ENCODE measurements around the gene BEND3. TPM values are rescaled to one million over a fixed set of nuclear protein-coding genes. Genes with fewer than 3 reads are reported as not detected.
A peak's percentile ranks its signal among the peaks of the same experiment; 100 is the strongest.

The BEND3 gene
- total and polyA plus RNA-seq, 2 experiments from 2014 or later: 9.2 to 33.7 TPM

GRCh38 chr6:107114213-107114925, 946 bp downstream of the BEND3 start:
- Mint-ChIP-seq H3K9me3 (no peaks in the 10 kb centered on the region; the same call in 2 of the 3 replicates), H3K27me3 (ENCODE audit: insufficient read depth, low read depth, poor library complexity) (peaks cover 19% of the 10 kb centered on the region), H3K36me3 (ENCODE audit: low read depth) (peaks cover 36% of the 10 kb centered on the region), H3K27ac (peak overlapping the region; percentile 97), H3K4me3 (peak overlapping the region; percentile 90), H3K4me1 (peaks cover 44% of the 10 kb centered on the region)
- H3F3A ChIP-seq (replicated peaks; ENCODE audit: low read depth): peaks cover 5% of the 10 kb centered on the region; the same call in 1 of the 2 replicates
- no peaks in the 10 kb centered on the region for H3K36me3 ChIP-seq (ENCODE audit: insufficient read depth)
- no peaks in the 10 kb centered on the region for H4K20me1 ChIP-seq (replicated peaks; ENCODE audit: insufficient read depth)
- TF ChIP-seq, protein P1, sequence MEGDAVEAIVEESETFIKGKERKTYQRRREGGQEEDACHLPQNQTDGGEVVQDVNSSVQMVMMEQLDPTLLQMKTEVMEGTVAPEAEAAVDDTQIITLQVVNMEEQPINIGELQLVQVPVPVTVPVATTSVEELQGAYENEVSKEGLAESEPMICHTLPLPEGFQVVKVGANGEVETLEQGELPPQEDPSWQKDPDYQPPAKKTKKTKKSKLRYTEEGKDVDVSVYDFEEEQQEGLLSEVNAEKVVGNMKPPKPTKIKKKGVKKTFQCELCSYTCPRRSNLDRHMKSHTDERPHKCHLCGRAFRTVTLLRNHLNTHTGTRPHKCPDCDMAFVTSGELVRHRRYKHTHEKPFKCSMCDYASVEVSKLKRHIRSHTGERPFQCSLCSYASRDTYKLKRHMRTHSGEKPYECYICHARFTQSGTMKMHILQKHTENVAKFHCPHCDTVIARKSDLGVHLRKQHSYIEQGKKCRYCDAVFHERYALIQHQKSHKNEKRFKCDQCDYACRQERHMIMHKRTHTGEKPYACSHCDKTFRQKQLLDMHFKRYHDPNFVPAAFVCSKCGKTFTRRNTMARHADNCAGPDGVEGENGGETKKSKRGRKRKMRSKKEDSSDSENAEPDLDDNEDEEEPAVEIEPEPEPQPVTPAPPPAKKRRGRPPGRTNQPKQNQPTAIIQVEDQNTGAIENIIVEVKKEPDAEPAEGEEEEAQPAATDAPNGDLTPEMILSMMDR (conservative IDR thresholded peaks at IDR 0.05; ENCODE audit: low read depth in 2 of 2): peak; percentile 61 to 74
- no peak; the same call in 1 of the 2 replicates for TF ChIP-seq POLR2AphosphoS5 (IDR thresholded peaks at IDR 0.05; ENCODE audit: low read depth)
- H3K4me2 ChIP-seq: peak overlapping the region; percentile 80
- DNase-seq (ENCODE audit: low spot score): peak; percentile 82
- no peaks in the 10 kb centered on the region for H3K27me3 ChIP-seq (ENCODE audit: insufficient read depth)
- no peaks in the 10 kb centered on the region for H3K9me2 ChIP-seq (ENCODE audit: insufficient read depth)
- peak overlapping the region; percentile 60 for H3K4me3 ChIP-seq
- ATAC-seq: peak; percentile 25
- H3K27ac ChIP-seq (ENCODE audit: low read depth): peak overlapping the region; percentile 85
- H3K79me2 ChIP-seq (replicated peaks; ENCODE audit: insufficient read depth): peaks cover 47% of the 10 kb centered on the region
- no peak overlapping the region for H2AFZ ChIP-seq
- peaks cover 25% of the 10 kb centered on the region for H3K4me1 ChIP-seq (ENCODE audit: insufficient read depth)

DNA sequence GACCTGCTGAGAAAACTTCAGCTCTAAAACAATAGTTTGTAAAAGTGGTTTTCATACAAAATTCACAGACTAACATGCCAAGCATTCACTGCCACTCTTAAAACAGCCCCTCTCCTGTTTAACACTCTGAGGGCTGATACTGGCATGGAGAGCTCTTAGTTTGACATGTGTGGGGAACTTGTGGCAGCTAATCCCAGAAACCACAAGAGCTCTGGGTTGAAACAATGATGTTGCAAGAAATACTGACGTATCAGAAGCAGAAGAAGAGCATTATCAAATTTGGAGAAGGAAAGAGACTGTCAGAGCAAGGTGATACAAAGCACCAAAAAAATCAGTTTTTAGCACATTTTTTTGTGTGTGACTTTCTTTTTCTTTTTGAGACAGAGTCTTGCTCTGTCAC, 5.1 kb downstream of the BEND3 start:
- Mint-ChIP-seq H3K36me3 (ENCODE audit: low read depth) (peaks cover 44% of the 10 kb centered on the region), H3K27me3 (ENCODE audit: insufficient read depth, low read depth, poor library complexity) (peaks cover 17% of the 10 kb centered on the region), H3K9me3 (no peaks in the 10 kb centered on the region; the same call in 2 of the 3 replicates), H3K4me1 (peaks cover 50% of the 10 kb centered on the region), H3K4me3 (no peak overlapping the region), H3K27ac (peak overlapping the region; percentile 61)
- H3K9me2 ChIP-seq (ENCODE audit: insufficient read depth): no peaks in the 10 kb centered on the region
- ATAC-seq (no peak), DNase-seq (ENCODE audit: low spot score) (no peak)
- TF ChIP-seq ZNF462 (CRISPR knock-in tag; IDR thresholded peaks at IDR 0.05) (no peak), POLR2AphosphoS5 (IDR thresholded peaks at IDR 0.05; ENCODE audit: low read depth) (no peak)
- 0 out of 2 replicates have a peak overlapping the region, but pooled peaks have one; percentile 95 for H3K27ac ChIP-seq (ENCODE audit: low read depth)
- no peak overlapping the region for H2AFZ ChIP-seq
- no peaks in the 10 kb centered on the region; the same call in 1 of the 2 replicates for H3K36me3 ChIP-seq (ENCODE audit: insufficient read depth)
- H3K4me3 ChIP-seq: no peak overlapping the region
- no peaks in the 10 kb centered on the region for H4K20me1 ChIP-seq (replicated peaks; ENCODE audit: insufficient read depth)
- peaks cover 33% of the 10 kb centered on the region for H3K4me1 ChIP-seq (ENCODE audit: insufficient read depth)
- H3K4me2 ChIP-seq: no peak overlapping the region
- H3K79me2 ChIP-seq (replicated peaks; ENCODE audit: insufficient read depth): peaks cover 77% of the 10 kb centered on the region
- peaks cover 18% of the 10 kb centered on the region; the same call in 1 of the 2 replicates for H3F3A ChIP-seq (replicated peaks; ENCODE audit: low read depth)
- H3K27me3 ChIP-seq (ENCODE audit: insufficient read depth): no peaks in the 10 kb centered on the region

All from GM23338 (cell line).